Neural crest cell (in vitro differentiated cells): ENCODE measurements around the gene GPAM. TPM values are rescaled to one million over a fixed set of nuclear protein-coding genes. Genes with fewer than 3 reads are reported as not detected.

Experiments
- DNase-seq: peaks from one replicate; pipeline ENCODE4 v3.0.0; 2021; ENCODE audit warnings: low read depth, mixed read lengths, low spot score
- H3K27ac Mint-ChIP-seq: one replicate; pipeline ENCODE4 v1.8.0; 2021; ENCODE audit warnings: mild to moderate bottlenecking, mixed read lengths; ENCODE audit not compliant: unreplicated experiment
- H3K27me3 Mint-ChIP-seq: 2 replicates; pipeline ENCODE4 v1.8.0; 2021; ENCODE audit warnings: low read depth, mild to moderate bottlenecking, mixed read lengths
- H3K36me3 Mint-ChIP-seq: 2 replicates; pipeline ENCODE4 v1.8.0; 2021; ENCODE audit warnings: low read depth, mild to moderate bottlenecking, mixed read lengths
- H3K4me1 Mint-ChIP-seq: 2 replicates; pipeline ENCODE4 v1.8.0; 2021; ENCODE audit warnings: mixed read lengths
- H3K4me3 Mint-ChIP-seq: one replicate; pipeline ENCODE4 v1.8.0; 2021; ENCODE audit warnings: mild to moderate bottlenecking, mixed read lengths
- H3K9me3 Mint-ChIP-seq: 2 replicates; pipeline ENCODE4 v1.8.0; 2021; ENCODE audit warnings: mixed read lengths
- total RNA-seq: library from RNA; stranded (reverse); gene quantifications from 2 replicates; pipeline ENCODE4 v1.2.1, GENCODE V29; 2021
- TF ChIP-seq, protein P1 (sequence below): fragments of 200-600 bp; sonication (generic); conservative IDR thresholded peaks from 2 replicates; pipeline ENCODE4 v1.5.0; 2021; ENCODE audit warnings: antibody characterized with exemption, mild to moderate bottlenecking

The GPAM gene
- total RNA-seq, 1 donor from 2014 or later: 21.2 TPM

DNA sequence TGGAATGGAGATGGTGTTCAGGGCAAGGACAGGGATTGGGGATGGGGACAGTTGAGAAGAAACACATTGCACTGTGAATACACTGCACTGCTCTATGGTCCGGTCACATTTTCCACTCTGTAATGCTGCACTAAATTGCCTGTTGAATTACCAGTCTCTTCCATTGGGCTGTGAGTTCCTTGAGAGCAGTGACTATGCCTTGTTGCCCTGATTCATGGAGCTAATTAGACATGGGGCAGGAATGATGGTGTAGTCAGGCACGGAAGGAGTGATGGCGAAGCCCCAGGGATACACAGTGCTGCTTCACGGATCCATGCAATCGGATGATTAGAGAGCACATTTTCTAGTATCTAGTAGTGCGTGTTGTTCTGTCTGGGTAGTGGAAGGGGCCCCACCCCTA, 25.4 kb upstream of the GPAM start:
- no peak overlapping the region for H3K27ac Mint-ChIP-seq

DNA sequence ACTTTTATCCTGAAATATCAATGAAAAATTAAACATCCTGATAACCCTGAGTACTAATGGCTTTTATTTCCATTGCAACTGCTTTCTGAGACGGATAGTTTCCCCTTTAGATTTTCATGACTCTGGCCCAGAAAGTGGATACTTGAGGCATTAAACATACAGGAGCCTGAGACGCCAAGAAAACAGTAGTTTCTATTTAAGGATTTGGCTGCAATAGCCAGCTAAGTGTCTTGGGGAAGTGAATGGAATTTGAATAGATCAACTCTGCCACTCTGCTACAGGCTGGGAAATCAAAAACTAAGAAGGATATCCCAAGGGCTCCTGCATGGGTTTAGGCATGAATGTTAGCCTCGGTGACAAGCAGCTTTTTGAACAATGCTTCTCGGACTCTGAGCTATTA, 24.7 kb upstream of the GPAM start:
- H3K9me3 Mint-ChIP-seq: no peaks in the 10 kb centered on the region
- no peaks in the 10 kb centered on the region for H3K27me3 Mint-ChIP-seq
- no peak for DNase-seq
- no peak overlapping the region for H3K27ac Mint-ChIP-seq
- H3K36me3 Mint-ChIP-seq: no peaks in the 10 kb centered on the region
- no peak overlapping the region for H3K4me3 Mint-ChIP-seq
- H3K4me1 Mint-ChIP-seq: peaks cover 37% of the 10 kb centered on the region
- TF ChIP-seq, protein P1, sequence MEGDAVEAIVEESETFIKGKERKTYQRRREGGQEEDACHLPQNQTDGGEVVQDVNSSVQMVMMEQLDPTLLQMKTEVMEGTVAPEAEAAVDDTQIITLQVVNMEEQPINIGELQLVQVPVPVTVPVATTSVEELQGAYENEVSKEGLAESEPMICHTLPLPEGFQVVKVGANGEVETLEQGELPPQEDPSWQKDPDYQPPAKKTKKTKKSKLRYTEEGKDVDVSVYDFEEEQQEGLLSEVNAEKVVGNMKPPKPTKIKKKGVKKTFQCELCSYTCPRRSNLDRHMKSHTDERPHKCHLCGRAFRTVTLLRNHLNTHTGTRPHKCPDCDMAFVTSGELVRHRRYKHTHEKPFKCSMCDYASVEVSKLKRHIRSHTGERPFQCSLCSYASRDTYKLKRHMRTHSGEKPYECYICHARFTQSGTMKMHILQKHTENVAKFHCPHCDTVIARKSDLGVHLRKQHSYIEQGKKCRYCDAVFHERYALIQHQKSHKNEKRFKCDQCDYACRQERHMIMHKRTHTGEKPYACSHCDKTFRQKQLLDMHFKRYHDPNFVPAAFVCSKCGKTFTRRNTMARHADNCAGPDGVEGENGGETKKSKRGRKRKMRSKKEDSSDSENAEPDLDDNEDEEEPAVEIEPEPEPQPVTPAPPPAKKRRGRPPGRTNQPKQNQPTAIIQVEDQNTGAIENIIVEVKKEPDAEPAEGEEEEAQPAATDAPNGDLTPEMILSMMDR: no peak

More for the DNA sequence above, 25.4 kb upstream of the GPAM start:
- Mint-ChIP-seq H3K27me3 (no peaks in the 10 kb centered on the region), H3K36me3 (no peaks in the 10 kb centered on the region), H3K4me1 (peaks cover 45% of the 10 kb centered on the region), H3K4me3 (no peak overlapping the region), H3K9me3 (no peaks in the 10 kb centered on the region)
- no peak for DNase-seq
- TF ChIP-seq, protein P1: no peak

DNA sequence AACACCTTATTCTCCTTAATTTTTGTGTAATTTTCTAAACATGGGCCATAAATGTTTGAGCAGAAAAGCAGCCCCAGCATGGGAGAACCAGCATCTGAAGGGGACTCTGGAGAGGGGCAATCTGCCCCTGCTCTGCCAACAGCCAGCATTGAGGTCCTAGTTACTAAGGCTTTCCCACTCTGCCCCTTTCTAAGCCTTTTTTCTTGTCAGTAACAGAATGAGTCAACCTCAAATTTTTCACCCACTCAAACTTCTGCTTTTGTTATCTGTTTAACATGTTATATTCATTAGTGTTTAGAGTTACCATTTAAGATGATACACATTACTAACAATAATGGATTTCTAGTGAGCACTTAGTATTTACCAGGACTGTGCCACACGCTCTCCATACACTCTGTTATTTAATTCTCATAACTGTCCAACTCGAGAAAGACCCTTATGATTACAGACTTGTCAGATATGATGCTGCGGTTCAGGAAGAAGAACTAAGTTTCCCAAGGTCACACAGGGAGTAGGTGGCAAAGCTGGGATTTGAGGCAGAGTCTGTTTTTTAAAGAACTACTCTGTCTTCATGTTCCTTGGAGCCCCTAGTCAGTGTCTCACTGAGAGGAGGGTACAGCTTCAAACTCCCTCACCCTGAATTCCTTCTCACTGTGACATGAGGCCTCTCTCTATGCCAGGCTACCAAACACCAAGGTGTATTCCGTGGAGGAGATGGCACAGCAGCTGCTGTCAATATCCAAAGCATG, 19.9 kb upstream of the GPAM start:
- Mint-ChIP-seq H3K36me3 (no peaks in the 10 kb centered on the region), H3K27ac (no peak overlapping the region), H3K27me3 (no peaks in the 10 kb centered on the region), H3K9me3 (no peaks in the 10 kb centered on the region), H3K4me3 (no peak overlapping the region), H3K4me1 (peaks cover 2% of the 10 kb centered on the region)
- TF ChIP-seq, protein P1: no peak
- DNase-seq: no peak

DNA sequence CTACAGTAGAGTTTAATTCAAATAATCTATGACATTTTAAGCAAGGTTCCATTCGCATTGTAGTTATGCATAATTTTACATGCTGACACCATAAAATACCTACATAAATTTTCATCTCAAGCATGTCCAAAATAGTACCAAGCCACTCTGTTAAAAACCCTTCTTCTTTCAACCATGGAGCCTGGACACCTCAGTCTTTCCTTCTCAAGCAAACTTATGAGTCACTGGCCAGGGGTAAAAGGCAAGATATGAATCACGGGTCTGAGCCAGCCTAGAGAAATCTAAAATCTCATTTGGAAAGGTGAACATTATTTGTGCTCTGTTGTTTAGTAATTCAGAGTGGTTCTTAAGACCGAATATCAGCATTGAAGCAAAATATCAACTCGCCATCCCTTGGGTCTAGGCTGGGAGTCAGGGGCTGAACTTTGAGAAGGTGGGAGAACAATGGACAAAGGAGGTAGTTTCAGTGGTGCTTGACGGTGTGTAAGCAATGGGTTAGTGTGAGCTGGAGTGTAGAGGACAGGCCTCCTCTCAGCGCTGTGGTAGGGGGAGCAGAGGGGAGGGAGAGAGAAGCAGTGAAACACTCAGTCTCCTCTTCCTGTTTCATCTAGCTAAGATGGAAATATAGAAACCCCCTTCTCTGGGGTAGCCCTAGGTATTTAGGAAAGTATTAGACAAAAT, 19.1 kb upstream of the GPAM start:
- H3K27me3 Mint-ChIP-seq: no peaks in the 10 kb centered on the region
- H3K4me1 Mint-ChIP-seq: no peaks in the 10 kb centered on the region
- no peaks in the 10 kb centered on the region for H3K36me3 Mint-ChIP-seq
- DNase-seq: no peak
- no peak overlapping the region for H3K4me3 Mint-ChIP-seq
- H3K9me3 Mint-ChIP-seq: no peaks in the 10 kb centered on the region
- TF ChIP-seq, protein P1: no peak
- no peak overlapping the region for H3K27ac Mint-ChIP-seq

DNA sequence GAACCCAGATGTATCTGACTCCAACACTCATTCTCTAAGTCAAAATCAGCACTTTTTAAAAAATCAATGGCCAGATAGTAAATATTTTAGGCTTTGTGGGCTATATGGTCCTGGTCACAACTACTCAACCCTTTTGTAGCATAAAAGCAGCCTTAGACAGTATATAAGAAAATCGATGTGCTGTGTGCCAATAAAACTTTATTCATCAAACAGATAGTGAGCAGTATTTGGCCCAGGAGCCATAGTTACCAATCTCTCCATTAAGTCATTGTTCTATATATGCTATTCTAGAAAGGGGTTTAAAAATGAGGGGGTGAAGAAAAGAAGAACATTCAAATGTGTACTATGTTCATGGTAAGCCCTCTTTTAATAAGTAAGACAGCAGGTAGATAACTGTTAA, 18.5 kb upstream of the GPAM start:
- Mint-ChIP-seq H3K27me3 (no peaks in the 10 kb centered on the region), H3K4me1 (no peaks in the 10 kb centered on the region), H3K9me3 (no peaks in the 10 kb centered on the region), H3K4me3 (no peak overlapping the region), H3K27ac (no peak overlapping the region), H3K36me3 (no peaks in the 10 kb centered on the region)
- TF ChIP-seq, protein P1: no peak
- no peak for DNase-seq
